K562 (cell line): ENCODE results near the gene STXBP5L.

Experiments
- BHLHE40 ChIP-seq: IDR thresholded peaks from 2 replicates; pipeline ENCODE4 v1.6.1; 2011; ENCODE audit warnings: low read length, improper control_type of control experiment
- E2F8 ChIP-seq: fragments of 450-650 bp; IDR thresholded peaks from 2 replicates; pipeline ENCODE4 v1.7.1; 2018; ENCODE audit warnings: mild to moderate bottlenecking, low read depth; ENCODE audit not compliant: partially characterized antibody
- ESRRA ChIP-seq: fragments of 450-650 bp; IDR thresholded peaks from 2 replicates; pipeline ENCODE4 v1.6.1; 2014; ENCODE audit warnings: low read depth, mild to moderate bottlenecking, moderate library complexity, borderline replicate concordance
- GABPA ChIP-seq: fragments of 200-800 bp; sonication (Bioruptor generic); conservative IDR thresholded peaks from 2 replicates; pipeline ENCODE4 v1.6.1; 2016; ENCODE audit warnings: low read depth, missing genetic modification characterization, missing compliant biosample characterization
- L3MBTL2 ChIP-seq: fragments of 450-650 bp; IDR thresholded peaks from 2 replicates; pipeline ENCODE4 v1.6.1; 2016; ENCODE audit warnings: mild to moderate bottlenecking, moderate library complexity
- ZBTB49 ChIP-seq: sonication (generic); formaldehyde crosslinking; IDR thresholded peaks from 2 replicates; pipeline ENCODE4 v1.8.0; 2022; ENCODE audit warnings: missing genetic modification reagents, mild to moderate bottlenecking, borderline replicate concordance

DNA sequence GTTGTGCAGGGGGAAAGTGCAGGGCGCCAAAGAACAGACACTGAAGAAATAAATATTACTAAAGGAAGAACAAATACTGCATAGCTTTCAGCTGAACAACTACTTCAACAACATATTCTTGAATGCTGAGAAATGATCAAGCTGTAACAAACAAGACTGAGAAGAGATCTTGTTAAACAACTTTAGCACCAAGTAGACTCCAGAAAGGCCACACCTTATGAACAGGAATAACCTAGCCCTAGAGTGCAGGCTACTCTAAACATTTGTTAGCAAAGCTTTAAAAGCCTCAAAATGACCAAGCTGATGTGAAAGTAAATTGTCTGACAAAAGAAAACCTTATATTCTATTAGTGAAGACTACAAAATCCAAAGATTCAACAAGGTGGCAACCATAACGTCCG is 554.6 kb downstream of the STXBP5L start:
- no peak for TF ChIP-seq BHLHE40
- TF ChIP-seq GABPA = no peak
- TF ChIP-seq ESRRA = no peak
- TF ChIP-seq ZBTB49 (CRISPR knock-in tag) = no peak
- TF ChIP-seq L3MBTL2 = no peak
- TF ChIP-seq E2F8 = no peak
